Retinal pigment epithelial cell (primary cell): ENCODE measurements around the gene SRD5A1.

Source experiments
- DNase-seq: peaks from one replicate; pipeline ENCODE4 v3.0.0-alpha.2; 2010; ENCODE audit warnings: low read depth
- H3K4me3 ChIP-seq: 2 replicates; pipeline ENCODE4 v1.5.1; 2011; ENCODE audit warnings: mild to moderate bottlenecking, low read length, control low read depth, moderate library complexity
- CTCF ChIP-seq: conservative IDR thresholded peaks from 2 replicates; pipeline ENCODE4 v1.5.1; 2011; ENCODE audit warnings: low read depth, low read length, control low read depth, inconsistent platforms

The SRD5A1 gene

GRCh38 chr5:6681682-6682081 is 48.4 kb downstream of the SRD5A1 start:
- DNase-seq: no peak
- no peak overlapping the region for H3K4me3 ChIP-seq
- no peak for TF ChIP-seq CTCF

- TF ChIP-seq CTCF: no peak
- no peak for DNase-seq
- no peak overlapping the region for H3K4me3 ChIP-seq
Measured at GRCh38 chr5:6682239-6682638, 49.0 kb downstream of the SRD5A1 start.

- no peak for TF ChIP-seq CTCF
- no peak overlapping the region for H3K4me3 ChIP-seq
- DNase-seq: no peak
Measured at GRCh38 chr5:6683241-6683640, 50.0 kb downstream of the SRD5A1 start.

GRCh38 chr5:6684075-6684474 is 50.8 kb downstream of the SRD5A1 start:
- TF ChIP-seq CTCF: no peak
- no peak for DNase-seq

GRCh38 chr5:6686501-6686900 is 53.3 kb downstream of the SRD5A1 start:
- no peak for DNase-seq
- H3K4me3 ChIP-seq: no peak overlapping the region
- TF ChIP-seq CTCF: no peak

More at GRCh38 chr5:6684075-6684474, 50.8 kb downstream of the SRD5A1 start:
- no peak overlapping the region for H3K4me3 ChIP-seq

- TF ChIP-seq CTCF: no peak
- peak overlapping the region; percentile 49 for H3K4me3 ChIP-seq
- DNase-seq: no peak
Measured at GRCh38 chr5:6686915-6687409, 53.7 kb downstream of the SRD5A1 start.

- H3K4me3 ChIP-seq: peak overlapping the region; percentile 49
- no peak for DNase-seq
- no peak for TF ChIP-seq CTCF
Measured at GRCh38 chr5:6687505-6687904, 54.3 kb downstream of the SRD5A1 start.
